DND-41 (cell line): ENCODE results near the gene EPHB1.
A peak's percentile ranks its signal among the peaks of the same experiment; 100 is the strongest.

Experiments used
- ATAC-seq: fragments of 200-7000 bp; cut with Tn5 transposase; 3 replicates; pipeline ENCODE4 v1.9.1; 2021; ENCODE audit warnings: low read depth; ENCODE audit not compliant: insufficient read depth
- DNase-seq: peaks from one replicate; pipeline ENCODE4 v3.0.0-alpha.2; 2020
- H2AFZ ChIP-seq: 2 replicates; pipeline ENCODE4 v1.6.0; 2012; ENCODE audit warnings: low read depth, low read length
- H3K27ac ChIP-seq: 2 replicates; pipeline ENCODE4 v1.5.1; 2012; ENCODE audit warnings: low read length, inconsistent platforms
- H3K27me3 ChIP-seq: fragments of 200-600 bp; sonication (generic); 2 replicates; pipeline ENCODE4 v1.6.0; 2012; ENCODE audit warnings: low read length, mild to moderate bottlenecking, inconsistent platforms; ENCODE audit not compliant: insufficient read depth, poor library complexity
- H3K36me3 ChIP-seq: 2 replicates; pipeline ENCODE4 v1.5.1; 2012; ENCODE audit warnings: low read length, inconsistent platforms; ENCODE audit not compliant: insufficient read depth
- H3K4me1 ChIP-seq: 2 replicates; pipeline ENCODE4 v1.5.1; 2012; ENCODE audit warnings: mild to moderate bottlenecking, low read length; ENCODE audit not compliant: insufficient read depth
- H3K4me2 ChIP-seq: 2 replicates; pipeline ENCODE4 v1.6.0; 2012; ENCODE audit warnings: mild to moderate bottlenecking, moderate library complexity, low read length, inconsistent platforms; ENCODE audit not compliant: insufficient read depth
- H3K4me3 ChIP-seq, 2 experiments: fragments of 200-600 bp in 1 of 2; shearing (Covaris generic) in 1 of 2; 2 replicates each; pipeline ENCODE4 v1.5.1; 2012 to 2016; ENCODE audit warnings: inconsistent platforms in 2 of 2, low read length in 2 of 2, mild to moderate bottlenecking in 2 of 2, low read depth in 1 of 2, moderate library complexity in 1 of 2
- H3K79me2 ChIP-seq: 2 replicates; pipeline ENCODE4 v1.6.0; 2012; ENCODE audit warnings: low read length, inconsistent platforms; ENCODE audit not compliant: insufficient read depth
- H3K9ac ChIP-seq: 2 replicates; pipeline ENCODE4 v1.6.0; 2012; ENCODE audit warnings: low read depth, mild to moderate bottlenecking, inconsistent platforms, low read length, moderate library complexity
- H3K9me3 ChIP-seq: 2 replicates; pipeline ENCODE4 v1.5.1; 2012; ENCODE audit warnings: low read length, moderate library complexity, mild to moderate bottlenecking, inconsistent platforms; ENCODE audit not compliant: insufficient read depth, severe bottlenecking
- H4K20me1 ChIP-seq: 2 replicates; pipeline ENCODE4 v1.6.0; 2012; ENCODE audit warnings: low read length; ENCODE audit not compliant: insufficient read depth
- CTCF ChIP-seq: IDR thresholded peaks from 2 replicates; pipeline ENCODE4 v1.5.1; 2012; ENCODE audit warnings: borderline replicate concordance, low read length, moderate library complexity, mild to moderate bottlenecking; ENCODE audit not compliant: poor library complexity, severe bottlenecking; ENCODE audit errors: extremely low read depth
- EZH2 ChIP-seq: IDR thresholded peaks from 3 replicates; pipeline ENCODE4 v1.6.1; 2012; ENCODE audit warnings: borderline replicate concordance, low read depth, mild to moderate bottlenecking, moderate library complexity, low read length, inconsistent platforms; ENCODE audit not compliant: severe bottlenecking

The EPHB1 gene

GRCh38 chr3:134753999-134754742, 40.9 kb upstream of the EPHB1 start:
- no peak overlapping the region for H3K4me2 ChIP-seq
- H3K27ac ChIP-seq = no peak overlapping the region
- ATAC-seq = no peak
- H3K79me2 ChIP-seq = no peaks in the 10 kb centered on the region
- TF ChIP-seq CTCF (no peak), EZH2 (no peak)
- H3K4me1 ChIP-seq = no peaks in the 10 kb centered on the region
- H3K36me3 ChIP-seq = no peaks in the 10 kb centered on the region
- H2AFZ ChIP-seq = no peak overlapping the region
- H3K9me3 ChIP-seq = no peaks in the 10 kb centered on the region
- no peaks in the 10 kb centered on the region for H4K20me1 ChIP-seq
- DNase-seq = no peak
- H3K9ac ChIP-seq = no peak overlapping the region
- H3K4me3 ChIP-seq = no peak overlapping the region
- peaks cover 5% of the 10 kb centered on the region for H3K27me3 ChIP-seq

GRCh38 chr3:134754768-134755559, 40.1 kb upstream of the EPHB1 start:
- Histone ChIP-seq H2AFZ (no peak overlapping the region), H4K20me1 (no peaks in the 10 kb centered on the region), H3K4me2 (no peak overlapping the region), H3K79me2 (no peaks in the 10 kb centered on the region), H3K27ac (no peak overlapping the region), H3K36me3 (no peaks in the 10 kb centered on the region), H3K4me3 (no peak overlapping the region), H3K4me1 (no peaks in the 10 kb centered on the region), H3K27me3 (peaks cover 5% of the 10 kb centered on the region), H3K9ac (no peak overlapping the region), H3K9me3 (no peaks in the 10 kb centered on the region)
- ATAC-seq (peak; percentile 91), DNase-seq (peak; percentile 64)
- TF ChIP-seq EZH2 (no peak), CTCF (peak; percentile 82)

- Histone ChIP-seq H4K20me1 (no peaks in the 10 kb centered on the region), H3K9ac (no peak overlapping the region), H3K4me3 (no peak overlapping the region), H2AFZ (no peak overlapping the region), H3K79me2 (no peaks in the 10 kb centered on the region), H3K27ac (no peak overlapping the region), H3K4me1 (no peaks in the 10 kb centered on the region), H3K4me2 (no peak overlapping the region), H3K27me3 (peaks cover 5% of the 10 kb centered on the region), H3K9me3 (no peaks in the 10 kb centered on the region), H3K36me3 (no peaks in the 10 kb centered on the region)
- ATAC-seq (no peak), DNase-seq (no peak)
- no peak for TF ChIP-seq CTCF
- TF ChIP-seq EZH2 = no peak
Observed at GRCh38 chr3:134755821-134756220, 39.2 kb upstream of the EPHB1 start.
